DMS79 treated with DMSO at 0.1 percent for 48 hours (cell line): ENCODE measurements around the gene SCNN1B.
"Not testable (repeated sequence)": the region's sequence is repeated elsewhere in the genome, so short reads cannot be mapped to it uniquely, and the experiment has no call there.

Experiments used
- DNase-seq: peaks from one replicate; lab custom pipeline; 2025; lab: John Stamatoyannopoulos, UW

Gene SCNN1B

GRCh38 chr16:23288726-23289512, 13.2 kb upstream of the SCNN1B start:
- no peak for DNase-seq

GRCh38 chr16:23290189-23291062, 11.7 kb upstream of the SCNN1B start:
- DNase-seq, result peak; percentile 21

- no peak for DNase-seq
These were observed 9.1 kb upstream of the SCNN1B start for GRCh38 chr16:23293016-23293415.

GRCh38 chr16:23294260-23294659, 7.8 kb upstream of the SCNN1B start:
- DNase-seq, result no peak

GRCh38 chr16:23296994-23297393, 5.1 kb upstream of the SCNN1B start:
- no peak for DNase-seq

DNA sequence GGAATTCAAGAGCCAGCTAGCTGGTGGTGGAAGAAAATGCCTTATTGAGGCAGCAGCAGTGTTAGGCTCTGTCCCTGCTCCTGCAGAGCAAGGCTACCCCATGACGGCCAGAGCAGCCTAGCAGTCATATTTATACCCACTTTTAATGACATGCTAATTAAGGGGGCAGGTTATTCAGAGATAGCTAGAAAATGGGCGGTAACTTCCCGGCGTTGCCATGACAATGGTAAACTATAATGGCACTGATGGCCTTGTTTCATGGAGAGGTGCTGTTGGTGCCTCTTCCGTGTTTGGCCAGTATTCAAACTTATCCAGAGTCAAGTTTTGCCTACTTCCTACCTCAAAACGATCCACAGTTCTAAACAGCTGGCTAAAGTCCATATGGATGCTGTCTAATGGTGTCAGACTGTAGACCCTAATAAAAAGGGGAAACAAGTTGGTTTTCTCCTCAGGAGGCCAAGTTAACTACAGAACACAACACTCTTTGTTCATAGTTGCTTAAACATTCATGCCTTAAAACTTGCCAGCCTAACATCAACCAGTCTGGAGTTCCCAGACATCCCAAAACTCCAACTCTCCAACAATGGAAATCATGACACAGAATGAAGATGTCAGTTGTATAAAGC, 3.7 kb upstream of the SCNN1B start:
- DNase-seq, result no peak

GRCh38 chr16:23299815-23300214, 2.3 kb upstream of the SCNN1B start:
- not testable (repeated sequence) for DNase-seq

GRCh38 chr16:23301251-23302044, 654 bp upstream of the SCNN1B start:
- DNase-seq, result no peak

DNA sequence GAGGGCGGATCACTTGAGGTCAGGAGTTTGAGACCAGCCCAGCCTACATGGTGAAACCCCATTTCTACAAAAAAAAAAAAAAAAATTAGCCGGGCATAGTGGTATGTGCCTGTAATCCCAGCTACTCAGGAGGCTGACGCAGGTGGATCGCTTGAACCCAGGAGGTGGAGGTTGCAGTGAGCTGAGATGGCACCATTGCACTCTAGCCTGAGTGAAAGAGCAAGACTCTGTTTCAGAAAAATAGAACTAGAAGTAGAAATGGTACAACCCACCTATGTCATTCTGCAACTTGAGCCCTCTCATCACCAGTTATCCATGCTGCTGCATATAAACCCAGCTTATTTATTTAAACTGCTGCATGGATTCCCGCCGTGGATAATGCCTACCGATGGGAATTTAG, 1.6 kb downstream of the SCNN1B start:
- no peak for DNase-seq

DNA sequence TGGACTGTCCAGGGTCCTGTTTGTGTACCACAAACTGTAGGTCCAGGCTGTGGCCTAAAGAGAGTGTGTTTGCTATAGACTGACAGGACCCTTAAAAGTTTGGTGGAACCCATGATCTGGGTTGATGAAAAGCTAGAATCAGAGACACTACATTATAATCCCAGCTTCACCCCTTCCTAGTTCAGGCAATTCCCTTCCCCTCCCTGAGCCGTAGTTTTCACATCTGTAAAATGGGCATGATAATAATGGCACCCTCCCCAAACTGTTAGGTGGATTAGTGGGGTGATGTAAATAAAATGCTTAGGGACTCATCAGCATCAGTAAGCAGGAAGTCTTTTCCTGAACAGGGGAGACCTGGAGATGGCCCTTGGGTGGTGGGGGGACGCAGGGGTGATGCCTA, 2.5 kb downstream of the SCNN1B start:
- DNase-seq, result no peak

- no peak for DNase-seq
These were observed 4.3 kb downstream of the SCNN1B start for GRCh38 chr16:23306199-23307100.

- DNase-seq, result no peak
These were observed 8.1 kb downstream of the SCNN1B start for GRCh38 chr16:23310217-23310616.

- no peak for DNase-seq
These were observed 8.6 kb downstream of the SCNN1B start for GRCh38 chr16:23310744-23311143.

DNA sequence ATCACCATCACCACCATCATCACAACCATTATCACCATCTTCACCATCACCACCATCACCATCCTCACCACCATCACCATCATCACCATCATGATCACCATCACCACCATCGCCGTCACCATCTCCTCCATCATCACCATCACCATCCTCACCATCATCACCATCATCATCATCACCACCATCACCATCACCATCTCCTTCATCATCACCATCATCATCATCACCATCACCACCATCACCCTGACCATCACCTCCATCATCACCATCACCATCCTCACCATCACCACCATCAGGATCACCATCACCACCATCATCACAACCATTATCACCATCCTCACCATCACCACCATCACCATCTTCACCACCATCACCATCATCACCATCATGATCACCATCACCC, 14.1 kb downstream of the SCNN1B start:
- DNase-seq, result no peak

- DNase-seq, result no peak
These were observed 14.6 kb downstream of the SCNN1B start for GRCh38 chr16:23316634-23317265.

GRCh38 chr16:23317266-23317661, 15.2 kb downstream of the SCNN1B start:
- peak; percentile 91 for DNase-seq

- DNase-seq, result no peak
These were observed 15.6 kb downstream of the SCNN1B start for GRCh38 chr16:23317751-23318150.

GRCh38 chr16:23318639-23319038, 16.5 kb downstream of the SCNN1B start:
- DNase-seq, result peak; percentile 77

DNA sequence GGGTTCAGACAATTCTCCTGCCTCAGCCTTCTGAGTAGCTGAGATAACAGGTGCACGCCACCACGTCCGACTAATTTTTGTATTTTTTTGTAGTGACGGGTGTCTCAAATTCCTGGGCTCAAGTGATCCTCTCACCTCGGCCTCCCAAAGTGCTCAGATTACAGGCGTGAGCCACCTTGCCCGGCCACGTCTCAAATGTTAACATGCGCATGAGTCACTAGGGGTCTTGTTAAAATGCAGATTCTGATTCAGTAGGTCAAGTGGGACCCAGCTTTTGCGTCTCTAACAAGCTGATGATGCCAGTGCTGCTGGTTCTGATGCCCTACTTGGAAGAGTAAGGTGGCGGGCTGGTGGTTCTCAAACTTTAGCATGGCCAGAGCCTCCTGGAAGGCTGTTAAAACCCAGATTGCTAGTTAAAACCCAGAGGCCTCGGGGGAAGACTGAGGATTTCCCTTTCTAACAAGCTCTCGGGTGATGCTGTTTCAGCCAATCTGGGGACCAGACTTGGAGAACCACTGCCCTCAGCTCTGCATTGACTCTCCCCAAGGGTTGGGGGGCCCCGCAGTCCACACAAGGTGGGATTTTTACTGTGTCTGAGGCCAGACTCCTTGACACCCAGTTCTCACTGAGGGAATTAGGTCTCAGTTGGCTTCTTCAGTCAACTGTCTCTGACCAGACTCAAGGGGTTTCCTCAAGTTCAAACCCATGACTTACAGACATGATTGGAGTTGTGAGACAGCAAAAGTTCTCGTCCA, 17.9 kb downstream of the SCNN1B start:
- DNase-seq, result no peak

DNA sequence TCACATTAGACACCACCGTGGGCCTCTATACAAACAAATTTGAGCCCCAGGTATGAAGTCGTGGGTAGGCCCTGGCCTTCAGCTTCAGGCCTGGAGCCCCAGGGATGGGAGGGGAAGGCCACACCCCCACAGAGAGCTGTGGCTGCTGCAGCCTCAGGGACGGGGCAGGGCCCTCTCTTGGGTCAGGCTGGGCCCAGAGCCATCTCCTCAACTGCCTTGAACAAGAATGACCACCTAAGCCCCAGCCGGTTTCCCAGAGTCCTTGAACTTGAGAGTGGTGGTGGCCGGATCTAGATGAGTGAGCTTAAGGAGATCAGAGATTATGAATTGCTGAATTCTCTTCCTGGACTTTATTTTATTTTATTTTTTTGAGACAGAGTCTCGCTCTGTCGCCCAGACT, 18.6 kb downstream of the SCNN1B start:
- DNase-seq, result peak; percentile 17
